ENCODE data around the gene EEF1A1. TPM values are rescaled to one million over a fixed set of nuclear protein-coding genes. Genes with fewer than 3 reads are reported as not detected.

EEF1A1 gene
- total and polyA plus RNA-seq, 12 donors: 7,361 to 13,514 (median 9,351) TPM

GRCh38 chr6:73487473-73487872 lies 33.4 kb downstream of the EEF1A1 start:
- Histone ChIP-seq H3K27ac (no peak overlapping the region), H3K36me3 (replicated peaks in 1 of 2) (peaks cover 0 to 61% of the 10 kb centered on the region in 2 donors), H3K9me3 (replicated peaks in 1 of 3) (no peaks in the 10 kb centered on the region), H3K27me3 (no peaks in the 10 kb centered on the region), H3K4me3 (no peak overlapping the region), H3K4me1 (replicated peaks in 1 of 2) (no peaks in the 10 kb centered on the region)
- intact Hi-C loops (cut with DNase I): no loop called here
- 92 to 100% (median 96%) methylated on average over 7 of the region's 7 CpGs for WGBS, 4 donors
- DNase-seq: peak in 1 of 7 donors; percentile 45
- TF ChIP-seq CTCF (IDR thresholded peaks at IDR 0.05) (no peak), POLR2A (IDR thresholded peaks at IDR 0.05) (no peak)

GRCh38 chr6:73484438-73484837 lies 36.4 kb downstream of the EEF1A1 start:
- H3K4me3 ChIP-seq: no peak overlapping the region
- no peaks in the 10 kb centered on the region for H3K9me3 ChIP-seq (replicated peaks in 1 of 3)
- intact Hi-C loops (cut with DNase I): no loop called here
- H3K36me3 ChIP-seq (replicated peaks in 1 of 2): peaks cover 0 to 72% of the 10 kb centered on the region in 2 donors
- no peak for TF ChIP-seq CTCF (IDR thresholded peaks at IDR 0.05)
- TF ChIP-seq POLR2A (IDR thresholded peaks at IDR 0.05): no peak
- 91 to 97% (median 97%) methylated on average over 2 of the region's 2 CpGs for WGBS, 4 donors
- no peak overlapping the region for H3K27ac ChIP-seq
- H3K4me1 ChIP-seq (replicated peaks in 1 of 2): no peaks in the 10 kb centered on the region
- no peaks in the 10 kb centered on the region for H3K27me3 ChIP-seq
- no peak for DNase-seq

- peak in 1 of 7 donors; percentile 47 for DNase-seq
- 91 to 94% (median 92%) methylated on average over 12 of the region's 12 CpGs for WGBS, 4 donors
- no peak overlapping the region for H3K27ac ChIP-seq
- no peak overlapping the region for H3K4me3 ChIP-seq
- H3K36me3 ChIP-seq (replicated peaks in 1 of 2): peaks cover 0 to 73% of the 10 kb centered on the region in 2 donors
- no peaks in the 10 kb centered on the region for H3K27me3 ChIP-seq
- no peaks in the 10 kb centered on the region for H3K4me1 ChIP-seq (replicated peaks in 1 of 2)
- no peak for TF ChIP-seq POLR2A (IDR thresholded peaks at IDR 0.05)
- TF ChIP-seq CTCF (IDR thresholded peaks at IDR 0.05): no peak
- intact Hi-C loops (cut with DNase I): no loop called here
- H3K9me3 ChIP-seq (replicated peaks in 1 of 3): no peaks in the 10 kb centered on the region
Measured at GRCh38 chr6:73481969-73482368, 38.9 kb downstream of the EEF1A1 start.

- intact Hi-C loops (cut with DNase I): no loop called here
- Histone ChIP-seq H3K27ac (no peak overlapping the region), H3K27me3 (no peaks in the 10 kb centered on the region), H3K4me1 (replicated peaks in 1 of 2) (no peaks in the 10 kb centered on the region), H3K4me3 (no peak overlapping the region), H3K9me3 (replicated peaks in 1 of 3) (no peaks in the 10 kb centered on the region), H3K36me3 (replicated peaks in 1 of 2) (peaks cover 0 to 82% of the 10 kb centered on the region in 2 donors)
- 95 to 99% (median 97%) methylated on average over 4 of the region's 4 CpGs for WGBS, 4 donors
- TF ChIP-seq CTCF (IDR thresholded peaks at IDR 0.05) (no peak), POLR2A (IDR thresholded peaks at IDR 0.05) (no peak)
- no peak for DNase-seq
Measured at GRCh38 chr6:73477407-73477806, 43.4 kb downstream of the EEF1A1 start.

All from adrenal gland (tissue), 12 donors.